ENCODE data around the gene CCDC91.

DNA sequence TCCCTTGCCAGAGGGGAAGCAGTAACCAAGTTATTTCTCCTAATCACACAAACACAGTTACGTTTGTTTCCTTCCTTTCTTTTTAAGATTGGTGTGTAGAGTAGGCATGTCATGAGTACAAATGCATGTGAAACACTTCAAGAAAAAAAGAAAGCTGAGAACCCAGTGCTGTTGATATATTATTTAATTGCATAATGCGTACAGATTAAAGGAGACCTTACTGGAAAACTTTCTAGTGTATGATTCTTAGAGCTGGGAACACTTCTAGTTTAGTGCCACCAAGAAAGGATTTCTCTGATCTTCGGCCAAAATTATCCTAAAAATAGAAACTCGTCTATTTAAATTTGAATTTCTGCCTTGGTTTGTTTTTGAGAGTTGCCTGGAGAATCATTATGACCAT is 365.5 kb downstream of the CCDC91 start:
- TF ChIP-seq, protein P1, sequence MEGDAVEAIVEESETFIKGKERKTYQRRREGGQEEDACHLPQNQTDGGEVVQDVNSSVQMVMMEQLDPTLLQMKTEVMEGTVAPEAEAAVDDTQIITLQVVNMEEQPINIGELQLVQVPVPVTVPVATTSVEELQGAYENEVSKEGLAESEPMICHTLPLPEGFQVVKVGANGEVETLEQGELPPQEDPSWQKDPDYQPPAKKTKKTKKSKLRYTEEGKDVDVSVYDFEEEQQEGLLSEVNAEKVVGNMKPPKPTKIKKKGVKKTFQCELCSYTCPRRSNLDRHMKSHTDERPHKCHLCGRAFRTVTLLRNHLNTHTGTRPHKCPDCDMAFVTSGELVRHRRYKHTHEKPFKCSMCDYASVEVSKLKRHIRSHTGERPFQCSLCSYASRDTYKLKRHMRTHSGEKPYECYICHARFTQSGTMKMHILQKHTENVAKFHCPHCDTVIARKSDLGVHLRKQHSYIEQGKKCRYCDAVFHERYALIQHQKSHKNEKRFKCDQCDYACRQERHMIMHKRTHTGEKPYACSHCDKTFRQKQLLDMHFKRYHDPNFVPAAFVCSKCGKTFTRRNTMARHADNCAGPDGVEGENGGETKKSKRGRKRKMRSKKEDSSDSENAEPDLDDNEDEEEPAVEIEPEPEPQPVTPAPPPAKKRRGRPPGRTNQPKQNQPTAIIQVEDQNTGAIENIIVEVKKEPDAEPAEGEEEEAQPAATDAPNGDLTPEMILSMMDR (IDR thresholded peaks at IDR 0.05) = no peak
- no peak for TF ChIP-seq POLR2AphosphoS5 (IDR thresholded peaks at IDR 0.05; ENCODE audit: low read depth, low read length)
- TF ChIP-seq TCF7L2 (IDR thresholded peaks at IDR 0.05; ENCODE audit: low read depth, low read length) = no peak
